Subcutaneous abdominal adipose tissue (tissue), 5 donors: ENCODE results near the gene SERPINB4.
"Not testable (repeated sequence)": the region's sequence is repeated elsewhere in the genome, so short reads cannot be mapped to it uniquely, and the experiment has no call there.

Experiments used
- H3K27ac ChIP-seq: one replicate; pipeline ENCODE4 v1.7.0; 2013; ENCODE audit warnings: low read depth, mild to moderate bottlenecking, inconsistent platforms, low read length, moderate library complexity
- H3K27me3 ChIP-seq, 5 donors: one replicate each; pipeline ENCODE4 v1.7.0; 2013; ENCODE audit warnings: low read length in 5 of 5, inconsistent platforms in 1 of 5; ENCODE audit not compliant: control insufficient read depth in 5 of 5, insufficient read depth in 4 of 5
- H3K36me3 ChIP-seq, 5 donors: one replicate each; pipeline ENCODE4 v1.7.0; 2013; ENCODE audit warnings: low read length in 5 of 5; ENCODE audit not compliant: control insufficient read depth in 5 of 5, insufficient read depth in 5 of 5
- H3K4me1 ChIP-seq, 5 donors: one replicate each; pipeline ENCODE4 v1.7.0; 2013; ENCODE audit warnings: low read length in 5 of 5, mild to moderate bottlenecking in 3 of 5, moderate library complexity in 1 of 5; ENCODE audit not compliant: control insufficient read depth in 5 of 5, insufficient read depth in 5 of 5
- H3K4me3 ChIP-seq, 5 donors: one replicate each; pipeline ENCODE4 v1.7.0; 2013; ENCODE audit warnings: low read length in 5 of 5, low read depth in 1 of 5
- H3K9ac ChIP-seq, 5 donors: one replicate each; pipeline ENCODE4 v1.7.0; 2013; ENCODE audit warnings: low read length in 5 of 5, mild to moderate bottlenecking in 4 of 5, moderate library complexity in 3 of 5
- H3K9me3 ChIP-seq, 5 donors: one replicate each; pipeline ENCODE4 v1.7.0; 2013; ENCODE audit warnings: low read length in 5 of 5; ENCODE audit not compliant: control insufficient read depth in 5 of 5
- donor health status: healthy.
- donor health status: healthy.
- donor health status: healthy.
- donor health status: healthy.
- donor health status: healthy.

SERPINB4 gene

DNA sequence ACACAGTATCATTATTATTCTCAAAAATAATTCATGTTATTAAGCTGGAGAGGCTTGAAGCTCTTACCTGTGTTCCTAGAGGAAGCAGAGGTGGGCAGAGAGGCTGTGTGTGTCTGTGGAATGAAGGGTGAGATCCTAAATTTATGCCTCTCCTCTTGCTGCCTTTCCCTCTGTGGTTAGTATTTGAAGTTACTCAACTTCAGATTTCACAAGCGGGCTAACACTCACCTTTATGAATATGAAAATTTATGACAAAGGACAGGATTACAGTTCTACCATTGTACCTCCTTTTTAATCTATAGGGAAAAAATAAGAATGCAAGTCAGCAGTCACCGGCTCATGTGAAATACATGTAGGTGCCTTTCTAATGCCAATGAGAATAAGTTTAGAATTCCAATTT, at the start of gene SERPINB4:
Gene SERPINB4, minus strand, starts transcription at position 115 of the 400 bp plus-strand sequence. CDS start 679 bp downstream, outside the sequence.
- not testable (repeated sequence) for H3K36me3 ChIP-seq, H3K27me3 ChIP-seq, H3K9ac ChIP-seq, H3K9me3 ChIP-seq, H3K4me3 ChIP-seq, H3K27ac ChIP-seq, H3K4me1 ChIP-seq

DNA sequence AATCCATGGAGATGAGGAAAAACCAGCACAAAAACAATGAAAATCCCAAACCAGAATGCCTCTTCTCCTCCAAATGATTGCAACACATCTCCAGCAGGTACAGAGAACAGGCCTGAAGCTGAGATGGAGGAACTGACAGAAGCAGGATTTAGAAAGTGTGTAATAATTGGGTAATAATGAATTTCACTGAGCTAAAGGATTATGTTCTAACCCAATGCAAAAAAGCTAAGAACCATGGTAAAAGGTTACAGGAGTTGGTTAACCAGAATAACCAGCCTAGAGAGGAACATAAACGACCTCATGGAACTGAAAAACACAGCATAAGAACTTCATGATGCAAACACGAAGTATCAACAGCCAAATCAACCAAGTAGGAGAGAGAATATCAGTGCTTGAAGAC, 45.0 kb upstream of the SERPINB4 start:
- Histone ChIP-seq H3K4me3 (no peak overlapping the region), H3K27ac (no peak overlapping the region), H3K9me3 (peaks cover 0 to 4% (median 4%) of the 10 kb centered on the region in 5 donors), H3K9ac (no peak overlapping the region), H3K36me3 (no peaks in the 10 kb centered on the region), H3K27me3 (no peaks in the 10 kb centered on the region), H3K4me1 (no peaks in the 10 kb centered on the region)

DNA sequence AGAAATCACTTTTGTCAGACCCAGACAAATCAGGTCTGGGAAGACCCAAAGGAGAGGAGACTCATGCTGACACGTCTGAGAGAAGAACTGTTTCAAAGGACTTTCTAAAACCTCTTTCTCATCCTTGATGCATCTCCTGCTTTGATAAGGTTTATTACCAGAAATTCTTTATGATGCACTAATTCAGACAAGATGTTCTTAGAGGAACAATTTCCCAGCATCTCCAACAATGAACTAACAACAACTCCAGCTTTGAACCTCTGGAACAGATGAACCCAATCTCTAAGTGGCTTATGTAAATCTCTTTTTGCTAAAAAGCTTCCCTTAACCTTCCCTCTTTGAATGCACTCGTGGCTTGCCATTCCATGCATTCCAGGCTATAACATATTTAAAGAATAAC, 42.8 kb upstream of the SERPINB4 start:
- H3K4me1 ChIP-seq, result peaks cover 0 to 9% (median 2%) of the 10 kb centered on the region in 5 donors
- H3K27me3 ChIP-seq, result no peaks in the 10 kb centered on the region
- no peaks in the 10 kb centered on the region for H3K36me3 ChIP-seq
- no peak overlapping the region for H3K9ac ChIP-seq
- peaks cover 0 to 4% (median 0%) of the 10 kb centered on the region in 5 donors for H3K9me3 ChIP-seq
- H3K4me3 ChIP-seq, result no peak overlapping the region
- no peak overlapping the region for H3K27ac ChIP-seq

DNA sequence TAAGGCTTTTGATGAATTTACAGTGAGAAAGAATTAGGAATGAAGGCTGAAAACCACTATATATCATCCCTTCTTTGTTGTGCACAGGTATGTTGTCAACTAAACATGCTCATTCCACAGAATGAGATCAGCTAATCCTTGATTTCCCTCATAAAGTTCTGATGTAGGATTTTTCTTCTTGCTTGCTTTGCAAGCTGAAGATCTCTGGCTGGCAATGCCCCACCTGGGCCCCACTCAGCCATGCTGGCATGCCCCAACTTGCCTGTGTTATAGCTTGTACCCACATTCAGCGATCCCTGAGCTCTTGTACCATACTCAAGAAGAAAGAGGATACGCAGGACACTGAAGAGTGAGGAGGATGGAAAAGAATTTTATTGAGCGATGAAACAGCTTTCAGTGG, 40.7 kb upstream of the SERPINB4 start:
- Histone ChIP-seq H3K36me3 (no peaks in the 10 kb centered on the region), H3K9me3 (no peaks in the 10 kb centered on the region), H3K27me3 (no peaks in the 10 kb centered on the region), H3K4me3 (no peak overlapping the region), H3K27ac (no peak overlapping the region), H3K4me1 (peaks cover 0 to 9% (median 2%) of the 10 kb centered on the region in 5 donors), H3K9ac (no peak overlapping the region)

DNA sequence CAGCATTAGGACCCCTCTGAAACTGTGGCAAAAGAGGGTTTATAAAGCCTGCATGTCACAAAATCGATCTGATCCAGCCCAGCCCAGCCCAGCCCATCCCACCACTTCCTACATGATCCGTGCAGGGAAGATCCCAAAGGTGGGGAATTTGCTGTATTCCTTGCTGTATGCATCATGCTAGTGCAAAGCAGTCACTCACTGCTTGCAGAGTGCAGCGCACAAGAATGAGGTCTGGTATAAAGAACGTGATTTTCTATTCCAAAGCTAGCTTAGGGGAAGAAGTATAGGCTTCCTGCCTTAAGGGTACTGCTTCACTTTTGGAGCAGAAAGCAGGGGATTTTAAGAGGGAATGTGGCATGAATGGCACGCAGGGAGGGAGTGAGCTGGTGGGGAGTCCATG, 39.8 kb upstream of the SERPINB4 start:
- Histone ChIP-seq H3K27me3 (no peaks in the 10 kb centered on the region), H3K4me3 (no peak overlapping the region), H3K36me3 (no peaks in the 10 kb centered on the region), H3K9ac (no peak overlapping the region), H3K4me1 (peaks cover 0 to 9% (median 2%) of the 10 kb centered on the region in 5 donors), H3K9me3 (no peaks in the 10 kb centered on the region), H3K27ac (no peak overlapping the region)

DNA sequence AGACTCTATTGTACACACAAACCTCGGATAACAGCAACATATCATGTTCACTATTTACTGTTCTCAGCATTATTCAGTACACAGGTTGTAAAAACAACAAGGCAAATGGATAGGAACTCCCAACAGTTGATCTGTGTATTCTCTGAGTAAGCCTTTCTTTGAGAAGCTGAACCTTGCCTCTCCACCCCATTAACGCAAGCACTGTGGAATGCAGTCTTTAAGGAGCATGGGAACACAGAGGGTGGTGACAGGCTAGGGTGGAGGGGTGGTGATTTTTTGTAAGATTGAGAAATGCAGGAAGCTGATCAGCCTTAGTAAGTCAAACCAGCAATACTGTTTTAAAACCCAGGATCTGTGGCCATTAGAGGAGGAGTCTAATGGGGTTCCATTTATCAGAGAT, 39.1 kb upstream of the SERPINB4 start:
- H3K4me1 ChIP-seq, result peaks cover 0 to 9% (median 2%) of the 10 kb centered on the region in 5 donors
- no peak overlapping the region for H3K9ac ChIP-seq
- no peaks in the 10 kb centered on the region for H3K36me3 ChIP-seq
- no peaks in the 10 kb centered on the region for H3K27me3 ChIP-seq
- no peak overlapping the region for H3K4me3 ChIP-seq
- H3K9me3 ChIP-seq, result no peaks in the 10 kb centered on the region
- no peak overlapping the region for H3K27ac ChIP-seq

DNA sequence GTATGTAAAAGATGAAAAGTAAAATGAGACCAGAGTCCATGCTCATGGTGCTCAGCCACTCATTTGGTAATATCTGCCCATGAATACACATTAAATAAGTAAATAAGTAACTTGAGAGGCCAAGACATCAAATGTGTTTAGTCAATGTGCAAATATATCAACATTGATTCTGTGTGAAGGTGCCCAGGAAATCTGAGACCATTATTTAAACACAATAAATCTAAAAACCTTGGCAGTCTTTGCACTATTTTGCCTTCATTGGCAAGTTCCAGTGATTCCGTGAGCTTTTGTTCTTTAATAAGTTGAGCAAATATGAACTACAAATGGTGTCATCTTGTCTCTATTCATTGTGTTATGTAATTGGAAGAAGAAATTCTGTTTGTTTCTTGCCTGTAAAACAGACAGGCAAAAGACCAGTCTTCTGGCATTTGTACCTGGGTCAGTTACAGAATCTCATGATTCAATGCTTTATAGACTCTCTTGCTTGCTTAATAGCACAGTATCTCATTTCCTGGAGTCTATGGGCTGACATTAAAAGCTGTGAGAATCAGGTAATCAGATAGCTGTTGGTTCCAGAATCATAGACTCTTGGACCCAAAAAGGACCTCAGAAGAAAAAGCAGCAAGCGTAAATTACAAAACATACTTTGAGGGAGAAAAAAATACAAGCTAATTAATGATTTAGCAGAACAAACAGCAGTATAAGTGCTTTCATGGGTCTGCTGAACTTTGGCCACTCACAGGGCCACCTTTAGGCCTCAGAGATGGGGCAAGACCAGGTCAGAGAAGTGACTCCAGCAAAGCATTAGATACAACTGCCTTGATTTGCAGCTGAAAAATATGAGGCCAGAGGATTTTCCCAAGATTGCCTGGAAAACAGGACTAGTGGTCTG, 37.6 kb upstream of the SERPINB4 start:
- H3K27me3 ChIP-seq, result no peaks in the 10 kb centered on the region
- no peak overlapping the region for H3K27ac ChIP-seq
- no peaks in the 10 kb centered on the region for H3K9me3 ChIP-seq
- no peaks in the 10 kb centered on the region for H3K36me3 ChIP-seq
- no peak overlapping the region for H3K9ac ChIP-seq
- H3K4me3 ChIP-seq, result no peak overlapping the region
- peaks cover 0 to 9% (median 2%) of the 10 kb centered on the region in 5 donors for H3K4me1 ChIP-seq

DNA sequence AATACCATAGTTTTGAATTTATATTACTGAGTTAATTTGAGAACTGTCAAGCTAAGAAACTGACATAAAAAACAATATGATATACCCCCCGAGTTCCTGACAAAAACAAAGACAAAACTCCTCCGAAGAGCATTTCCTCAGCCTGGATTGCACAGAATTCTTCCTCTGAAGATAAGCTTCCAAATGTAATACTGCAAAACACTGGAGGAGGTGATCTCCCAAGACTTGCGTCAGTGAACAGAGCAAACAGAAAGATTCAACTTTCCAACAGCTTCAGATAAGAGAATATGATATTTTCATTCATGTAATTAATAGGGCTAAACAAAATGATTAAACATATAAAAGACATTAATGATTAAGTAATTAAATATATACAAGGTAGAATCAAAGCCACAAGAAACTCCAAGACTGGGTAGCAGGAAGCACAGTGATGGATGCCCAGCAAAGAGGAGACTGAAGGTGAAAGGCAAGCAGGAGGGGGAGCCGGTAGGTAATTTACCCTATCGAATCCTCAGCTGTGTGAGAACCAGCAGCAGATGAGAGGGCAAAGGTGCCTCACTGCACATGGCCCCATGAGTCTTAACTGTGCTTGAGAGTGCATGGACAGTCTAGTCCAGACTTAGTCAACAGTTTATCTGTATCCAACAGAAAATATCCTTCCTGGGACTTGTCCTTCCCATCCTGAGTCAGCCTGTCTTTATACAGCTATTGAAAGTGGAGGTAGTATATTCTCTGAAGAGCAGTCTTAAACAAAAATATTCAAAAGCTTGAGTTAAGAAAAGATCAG, 36.0 kb upstream of the SERPINB4 start:
- Histone ChIP-seq H3K4me1 (peaks cover 0 to 9% (median 2%) of the 10 kb centered on the region in 5 donors), H3K27ac (no peak overlapping the region), H3K36me3 (no peaks in the 10 kb centered on the region), H3K27me3 (no peaks in the 10 kb centered on the region), H3K9me3 (no peaks in the 10 kb centered on the region), H3K9ac (no peak overlapping the region), H3K4me3 (no peak overlapping the region)

DNA sequence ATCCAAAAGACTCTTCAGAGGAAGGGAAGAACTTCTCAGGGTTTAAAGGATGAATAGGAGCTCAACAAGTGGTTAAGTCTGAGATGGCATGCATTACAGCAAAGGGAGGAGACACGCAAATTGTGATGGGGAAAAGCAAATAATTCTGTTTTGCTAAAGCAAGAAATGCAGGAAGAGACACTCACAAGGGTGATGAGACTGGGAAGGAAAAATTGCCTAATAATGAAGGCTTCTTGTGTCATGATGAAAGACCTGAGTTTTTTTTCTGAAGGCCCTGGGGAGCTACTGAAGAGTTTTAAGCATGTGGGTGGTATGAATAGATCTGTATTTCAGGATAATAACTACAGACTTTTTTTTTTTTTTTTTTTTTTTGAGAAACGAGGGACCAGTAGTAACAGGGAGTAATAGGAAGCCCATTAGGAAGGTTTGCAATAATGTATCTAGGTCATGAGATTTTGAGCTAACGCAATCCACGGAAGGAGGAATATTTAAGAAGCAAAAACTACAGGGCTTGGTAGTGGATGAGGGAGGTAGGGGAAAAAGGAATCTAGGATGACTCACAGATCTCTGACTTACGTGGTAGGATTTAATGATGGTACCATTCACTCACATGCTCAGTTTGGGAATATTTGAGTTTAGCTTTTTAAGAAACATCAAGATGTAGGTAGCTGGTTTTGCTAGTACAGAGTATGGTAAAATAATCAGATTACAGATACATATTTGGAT, 33.6 kb upstream of the SERPINB4 start:
- Histone ChIP-seq H3K36me3 (no peaks in the 10 kb centered on the region), H3K9ac (no peak overlapping the region), H3K4me3 (no peak overlapping the region), H3K9me3 (no peaks in the 10 kb centered on the region), H3K4me1 (peaks cover 0 to 4% (median 0%) of the 10 kb centered on the region in 5 donors), H3K27ac (no peak overlapping the region), H3K27me3 (no peaks in the 10 kb centered on the region)
